Activated CD4-positive, alpha-beta T cell treated with anti-CD3 and anti-CD28 coated beads for 48 hours (primary cell): ENCODE measurements around the gene AACS.
A peak's percentile ranks its signal among the peaks of the same experiment; 100 is the strongest.

Experiments
- DNase-seq: peaks from one replicate; pipeline ENCODE4 v3.0.0-alpha.2; 2020

The AACS gene

DNA sequence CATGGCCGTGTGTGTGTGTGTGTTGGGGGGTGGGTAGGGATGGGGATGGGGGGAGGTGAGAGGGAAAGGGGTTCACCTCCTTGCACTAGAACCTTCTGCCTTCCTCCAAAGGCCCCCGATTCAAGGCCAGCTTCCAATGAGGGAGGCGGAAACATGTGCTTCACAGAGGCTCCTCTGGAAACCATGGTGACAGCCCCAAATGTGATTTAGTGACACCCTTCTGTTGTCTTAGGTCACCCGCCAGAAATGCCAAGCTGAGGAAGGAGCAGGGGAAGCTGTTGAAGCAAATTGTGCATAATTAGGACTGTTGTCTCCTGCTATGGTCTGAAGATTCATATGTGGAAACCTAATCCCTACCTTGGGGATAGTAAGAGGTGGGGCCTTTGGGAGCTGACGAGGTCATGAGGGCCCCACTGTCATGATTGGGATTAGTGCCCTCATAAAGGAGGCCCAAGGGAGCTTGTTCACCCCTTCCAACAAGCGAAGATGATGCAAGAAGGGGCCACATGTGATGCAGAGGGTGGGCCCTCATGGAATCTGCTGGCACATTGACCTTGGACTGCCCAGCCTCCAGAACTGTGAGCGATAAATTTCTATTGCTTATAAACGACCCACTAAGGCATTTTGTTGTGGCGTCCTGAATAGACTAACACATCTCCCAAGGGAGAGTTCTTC, 95.2 kb downstream of the AACS start:
- no peak for DNase-seq

DNA sequence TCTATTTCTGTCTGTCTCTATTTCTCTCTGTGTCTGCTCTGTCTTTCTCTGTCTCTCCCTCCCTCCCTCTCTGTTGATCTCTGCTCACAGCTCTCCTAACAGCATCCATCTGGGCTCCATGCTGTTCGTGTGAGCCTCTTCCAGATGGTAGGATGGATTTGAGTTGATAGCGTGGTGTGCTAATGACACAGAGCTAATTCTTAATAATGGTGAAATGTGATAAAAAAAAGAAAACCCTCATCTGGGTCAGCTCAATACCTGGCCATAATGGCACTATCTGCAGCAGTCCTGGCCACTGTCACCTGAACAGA, 96.4 kb downstream of the AACS start:
- DNase-seq: no peak

DNA sequence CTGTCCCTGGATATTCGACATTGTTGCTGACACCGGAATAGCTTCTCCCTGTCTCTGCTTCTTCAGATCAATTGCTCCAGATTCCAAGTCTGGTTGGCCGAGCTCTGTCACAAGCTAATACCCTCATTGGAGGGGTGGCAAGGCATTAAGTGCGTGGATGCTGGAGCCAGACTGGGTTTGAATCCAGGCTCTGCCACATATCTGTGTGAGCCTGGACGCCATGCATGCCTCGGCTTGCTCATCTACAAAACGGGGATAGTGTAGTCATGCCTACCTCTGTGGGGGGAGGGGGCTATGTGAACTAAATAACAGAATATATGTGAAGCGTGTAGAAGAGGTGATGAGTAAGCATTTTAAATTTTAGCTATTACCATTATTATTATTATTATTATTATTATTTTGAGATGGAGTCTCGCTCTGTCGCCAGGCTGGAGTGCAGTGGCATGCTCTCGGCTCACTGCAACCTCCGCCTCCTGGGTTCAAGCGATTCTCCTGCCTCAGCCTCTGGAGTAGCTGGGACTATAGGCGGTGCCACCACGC, 97.3 kb downstream of the AACS start:
- DNase-seq: no peak

DNA sequence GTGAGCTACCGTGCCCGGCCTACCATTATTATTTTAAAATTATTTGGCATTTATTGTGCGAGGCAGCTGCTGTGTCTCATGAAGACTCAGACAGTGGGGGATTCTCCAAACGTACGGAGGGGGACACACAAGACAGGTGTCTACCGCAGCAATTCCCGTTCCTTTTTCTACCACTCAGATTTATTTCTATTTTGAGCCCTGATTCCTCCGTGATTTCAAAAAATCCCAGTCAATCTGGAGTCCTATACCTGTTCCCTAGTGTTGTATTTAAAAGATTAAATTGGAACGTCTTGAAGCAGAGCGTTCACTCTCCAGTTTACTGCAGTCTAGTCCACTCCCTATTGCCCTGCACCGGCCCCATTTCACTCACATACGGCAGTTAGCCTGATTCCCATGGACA, 97.9 kb downstream of the AACS start:
- no peak for DNase-seq

DNA sequence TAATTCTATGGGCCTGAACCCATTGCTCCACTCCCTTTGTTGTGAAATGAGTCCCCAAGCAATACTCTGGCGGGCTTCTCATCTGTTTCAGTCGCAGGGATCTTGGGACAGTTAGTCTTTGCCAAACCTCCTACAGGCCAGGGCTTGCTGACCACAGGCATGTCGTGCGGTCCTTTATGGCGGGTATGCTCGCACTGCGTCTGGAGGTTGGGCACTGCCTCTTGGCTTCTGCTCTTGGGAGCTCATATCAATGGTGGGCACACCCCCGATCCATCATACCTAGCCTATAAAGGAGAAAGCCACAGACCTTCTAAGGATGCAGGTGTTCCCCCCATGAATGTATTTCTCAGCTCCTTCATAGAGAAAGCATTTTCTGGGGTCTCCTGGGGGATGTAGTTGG, 99.3 kb downstream of the AACS start:
- DNase-seq: no peak

DNA sequence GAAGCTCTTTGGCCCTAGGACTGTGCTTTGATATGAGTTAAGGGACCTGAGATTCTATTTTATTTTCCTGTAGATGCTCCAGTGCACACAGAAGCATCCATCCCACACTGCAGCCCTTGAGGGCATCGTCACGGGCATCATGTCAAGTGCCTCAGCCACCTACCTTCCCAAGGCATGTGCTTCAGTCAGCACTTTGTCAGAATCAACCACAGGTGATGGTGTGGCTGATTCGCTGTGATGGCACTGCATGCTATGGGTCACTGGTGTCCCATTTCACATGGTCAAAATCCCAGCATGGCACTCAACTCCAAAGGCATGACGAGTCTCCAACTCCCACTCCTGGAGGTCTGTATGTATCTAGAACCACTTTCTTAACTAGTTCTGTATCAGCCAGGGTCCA, 100.8 kb downstream of the AACS start:
- DNase-seq: no peak

DNA sequence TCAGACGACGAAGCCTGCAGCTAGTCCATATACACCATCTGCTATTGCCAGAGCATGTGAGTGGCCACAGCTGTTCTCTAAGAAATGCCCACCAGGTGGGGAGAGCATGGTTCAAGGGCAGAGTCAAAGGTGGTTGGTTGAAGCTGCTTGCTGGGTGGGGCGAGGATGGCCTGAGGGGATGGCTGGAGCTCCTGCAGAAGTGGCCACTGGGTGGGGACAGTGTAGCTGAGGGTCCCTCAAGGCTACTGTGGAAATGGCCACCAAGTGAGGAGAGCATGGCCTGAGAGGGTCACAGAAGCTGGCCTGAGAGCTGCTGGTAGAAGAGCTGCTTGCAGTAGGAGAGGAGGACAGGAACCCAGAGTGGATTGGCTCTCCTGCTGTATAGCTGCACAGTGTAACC, 102.4 kb downstream of the AACS start:
- no peak for DNase-seq

DNA sequence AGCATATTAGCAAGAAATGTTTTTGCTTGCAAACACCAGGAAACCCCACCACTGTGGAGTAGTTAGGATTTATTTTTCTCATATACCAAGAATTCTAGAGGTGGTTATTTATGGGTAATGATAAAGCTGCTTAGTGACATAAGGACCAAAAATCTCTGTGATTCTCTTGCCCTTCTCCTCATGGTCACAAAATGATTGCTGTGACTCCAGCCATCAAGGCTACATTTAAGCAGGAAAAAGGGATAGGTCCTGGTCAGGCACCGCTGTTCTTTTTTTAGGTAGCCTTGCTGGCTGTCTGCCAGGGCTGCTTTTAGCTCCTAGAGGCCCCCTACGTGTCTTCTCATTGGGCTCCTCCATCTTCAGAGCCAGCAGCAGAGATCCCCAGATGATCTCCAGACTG, 104.2 kb downstream of the AACS start:
- no peak for DNase-seq

DNA sequence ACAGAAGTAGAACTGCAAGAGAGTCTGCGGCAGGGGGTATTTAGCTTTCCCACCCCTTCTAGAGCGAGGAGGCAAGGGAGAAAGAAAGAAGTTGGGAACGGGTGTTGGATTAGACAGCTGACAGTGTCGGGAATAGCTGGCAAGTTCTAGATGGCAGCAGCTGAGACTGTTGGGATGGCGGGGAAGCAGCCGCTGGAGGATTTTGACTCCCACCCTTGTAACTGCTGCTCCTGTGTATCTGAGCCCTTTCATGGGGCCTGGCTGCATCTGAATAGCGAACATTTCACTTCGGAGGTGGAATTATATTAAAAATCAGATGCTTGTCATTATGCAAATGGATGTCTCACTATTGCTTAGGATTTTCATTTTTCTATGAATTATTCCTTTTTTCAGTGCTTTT, 104.6 kb downstream of the AACS start:
- no peak for DNase-seq

DNA sequence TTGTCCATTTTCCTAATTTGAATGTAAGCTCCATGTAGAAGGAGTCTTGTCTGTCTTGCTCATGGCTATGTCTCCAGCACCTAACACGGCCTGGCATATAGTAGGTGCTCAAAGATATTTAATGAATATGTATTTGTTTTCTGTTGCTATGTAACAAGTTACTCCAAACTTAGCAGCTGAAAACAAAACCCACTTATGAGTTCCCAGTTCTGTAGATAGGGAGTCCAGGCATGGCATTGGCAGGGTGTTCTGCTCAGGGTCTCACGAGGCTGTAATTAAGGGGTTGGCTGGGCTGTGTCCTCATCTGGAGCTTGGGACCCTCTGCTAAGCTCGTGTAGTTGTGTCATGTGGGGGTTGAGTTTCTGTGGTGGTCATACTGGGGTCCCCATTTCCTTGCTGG, 106.0 kb downstream of the AACS start:
- no peak for DNase-seq

DNA sequence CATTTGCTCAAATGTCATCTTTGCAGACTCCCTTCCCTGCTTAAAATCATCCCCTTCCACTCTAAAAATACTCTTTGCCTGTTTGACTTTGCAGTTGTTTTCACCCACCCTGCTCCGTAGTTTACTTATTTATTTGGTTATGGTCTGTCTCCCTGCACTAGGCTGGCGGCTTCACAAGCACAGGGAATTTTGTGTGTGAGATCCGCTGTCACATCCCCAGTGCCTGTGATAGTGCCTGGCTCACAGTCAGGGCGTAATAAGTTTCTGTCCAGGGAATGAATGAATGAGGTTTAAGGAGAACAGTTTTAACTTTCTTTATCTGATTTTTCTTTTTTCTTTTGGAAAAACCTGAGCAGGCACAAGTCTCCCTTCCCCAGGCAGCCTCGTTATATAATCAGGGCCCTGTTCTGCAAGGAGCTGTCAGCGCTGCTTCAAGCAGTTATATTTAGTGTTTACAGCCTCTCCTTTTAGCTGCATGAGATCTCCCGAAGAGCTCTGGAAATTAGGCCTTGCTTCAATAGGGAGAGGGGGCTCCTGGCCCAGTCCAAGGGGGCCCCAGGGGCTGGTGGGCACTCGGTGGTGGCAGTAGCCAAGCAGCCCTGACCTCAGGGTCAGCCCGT, 107.1 kb downstream of the AACS start:
- no peak for DNase-seq

DNA sequence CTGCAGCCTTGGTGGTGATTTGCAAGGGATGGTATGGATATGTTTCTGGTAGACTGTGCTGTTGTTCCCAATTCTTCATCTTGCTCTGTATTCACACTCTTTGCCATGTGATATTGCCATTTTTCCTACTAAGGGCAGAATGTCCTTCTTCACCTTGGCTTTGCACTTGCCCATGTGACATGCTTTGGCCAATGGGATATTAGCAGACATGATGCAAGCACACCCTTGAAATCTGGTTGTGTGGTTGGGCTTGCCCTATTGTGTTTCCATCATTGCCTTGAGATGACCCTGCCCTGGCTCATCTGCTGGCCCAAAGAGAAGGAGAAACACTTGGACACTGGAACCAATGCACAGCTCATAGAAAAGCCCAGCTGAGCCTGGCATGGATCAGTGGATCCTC, 110.3 kb downstream of the AACS start:
- DNase-seq: no peak

DNA sequence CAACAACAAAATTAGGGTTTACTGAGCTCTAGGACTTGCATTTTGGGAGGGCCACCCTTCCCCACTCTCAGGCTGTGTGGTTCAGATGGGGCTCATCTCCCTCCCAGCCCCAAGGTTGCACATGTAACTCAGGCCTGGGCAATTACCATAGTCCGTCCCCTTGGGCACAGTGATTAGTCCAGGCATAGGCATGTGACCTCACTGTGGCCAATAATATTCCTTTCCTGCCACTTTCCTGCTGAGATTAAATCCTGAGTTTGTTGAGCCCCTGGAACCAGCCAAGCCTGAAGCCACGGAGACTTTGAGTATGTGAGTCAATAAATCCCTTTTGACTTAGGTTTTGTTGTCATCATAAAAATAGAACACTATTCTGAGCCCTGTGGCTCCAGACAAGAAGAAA, 113.0 kb downstream of the AACS start:
- DNase-seq: no peak

DNA sequence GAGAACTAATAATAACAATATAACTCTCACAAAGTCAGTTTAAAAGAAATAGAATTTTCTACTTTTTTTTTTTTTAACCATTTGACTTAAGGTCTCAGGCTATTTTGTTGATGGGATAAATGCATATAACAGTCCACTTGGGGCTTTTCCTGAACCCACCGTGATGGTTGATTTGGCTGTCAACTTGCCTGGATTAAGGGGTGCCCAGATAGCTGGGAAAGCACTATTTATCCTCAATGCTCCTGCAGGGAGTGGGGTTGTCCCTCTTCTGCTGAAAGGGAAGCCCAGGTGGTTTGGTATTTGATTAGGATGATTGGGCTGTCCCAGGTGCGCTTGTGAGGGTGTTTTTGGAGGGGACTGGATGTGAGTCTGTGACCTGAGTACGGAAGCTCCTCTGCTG, 114.9 kb downstream of the AACS start:
- DNase-seq: no peak

DNA sequence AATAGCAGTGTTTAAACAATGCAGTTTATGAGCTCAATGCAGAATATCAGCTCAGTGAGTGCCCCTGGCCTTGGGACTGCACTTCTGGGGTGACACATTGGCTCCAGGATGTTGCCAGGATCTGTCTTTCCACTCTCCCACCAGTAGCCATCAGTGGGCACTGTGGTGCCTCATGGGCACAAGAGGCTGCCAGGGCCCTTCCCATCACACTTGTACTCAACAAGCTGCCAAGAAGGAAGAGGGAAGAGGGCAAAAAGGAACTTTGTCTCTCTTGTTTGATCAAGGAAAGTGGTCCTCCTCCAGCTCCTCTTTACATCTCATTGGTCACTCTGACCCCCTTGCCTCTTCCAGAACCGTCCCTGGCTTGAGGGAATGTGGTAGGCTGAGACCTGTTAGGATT, 115.9 kb downstream of the AACS start:
- DNase-seq: no peak

DNA sequence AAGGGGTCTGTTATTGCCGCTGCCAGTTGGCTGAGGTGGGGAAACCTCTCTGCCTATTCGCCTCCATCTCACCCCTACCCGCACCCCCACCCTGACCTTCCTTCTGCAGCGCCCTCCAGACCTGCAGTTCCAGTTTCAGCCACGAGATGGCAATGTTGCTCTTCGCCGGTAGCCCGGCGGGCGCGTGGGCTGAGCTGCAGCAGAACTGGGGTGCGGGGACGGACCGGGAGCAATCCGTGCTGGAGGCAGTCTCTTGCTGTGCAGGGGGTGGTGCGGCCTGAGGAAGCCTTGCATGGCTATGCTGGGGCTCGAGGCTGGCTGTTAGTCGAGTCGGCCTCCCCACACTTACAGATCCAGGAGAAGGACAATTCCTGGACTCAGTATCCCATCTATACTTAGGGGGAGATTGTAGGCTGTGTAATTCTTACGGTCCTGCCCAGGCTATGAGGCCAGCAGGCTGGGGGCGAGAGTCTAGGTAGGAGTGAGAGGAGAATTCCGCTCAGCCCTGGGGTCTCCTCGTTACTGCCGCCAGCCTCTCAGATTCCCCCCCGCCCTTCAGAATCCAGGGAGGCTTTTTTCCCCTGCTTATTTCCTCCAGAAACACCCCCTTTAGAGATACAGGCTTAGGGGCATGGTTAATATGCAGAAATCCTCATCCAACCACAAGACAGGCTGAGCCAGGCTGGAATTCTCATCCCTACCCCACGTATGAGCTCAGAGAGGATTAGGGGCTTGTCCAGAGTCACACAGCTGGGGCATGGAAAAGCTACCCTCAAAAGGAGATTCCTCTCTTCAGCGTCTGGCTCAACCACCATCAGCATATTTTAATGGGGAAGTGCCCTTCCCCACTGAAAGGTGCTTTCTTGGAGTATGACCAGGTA, 118.2 kb downstream of the AACS start:
- peak; percentile 88 for DNase-seq

DNA sequence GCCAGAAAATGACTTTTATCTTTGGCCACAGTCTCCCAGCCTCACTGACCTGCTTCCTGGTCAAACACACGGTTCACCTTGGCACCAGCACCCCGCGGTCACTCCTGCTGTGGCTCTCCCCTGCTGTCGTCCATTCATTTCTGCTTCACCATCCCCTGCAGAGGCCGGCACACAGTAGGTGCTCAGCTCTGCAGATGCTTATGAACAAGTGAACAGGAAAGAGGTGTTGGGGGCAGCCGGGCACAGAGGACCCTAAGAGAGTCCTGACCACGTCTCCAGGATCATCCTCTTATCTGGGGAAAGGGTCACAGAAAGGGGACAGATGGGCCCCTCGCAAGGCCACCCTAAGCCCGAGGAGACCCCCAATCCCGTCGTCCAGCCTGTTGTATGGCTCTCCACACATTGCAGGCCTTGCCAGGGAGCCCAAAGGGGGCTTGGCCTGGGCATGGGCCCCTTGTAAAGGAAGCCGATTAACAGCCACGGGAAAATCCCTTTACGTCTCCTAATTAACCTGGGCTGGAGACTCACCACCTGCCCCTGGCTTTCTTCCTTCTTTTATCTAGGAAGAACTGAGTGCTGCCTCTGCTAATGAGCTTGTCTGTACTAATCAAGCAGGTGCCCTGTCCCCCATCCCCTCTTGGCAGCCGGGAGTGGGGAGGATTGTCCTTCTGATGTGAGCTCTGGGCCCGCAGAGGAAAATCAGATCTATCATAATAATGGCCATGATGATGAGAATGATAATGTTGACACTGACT, 119.2 kb downstream of the AACS start:
- DNase-seq: no peak

DNA sequence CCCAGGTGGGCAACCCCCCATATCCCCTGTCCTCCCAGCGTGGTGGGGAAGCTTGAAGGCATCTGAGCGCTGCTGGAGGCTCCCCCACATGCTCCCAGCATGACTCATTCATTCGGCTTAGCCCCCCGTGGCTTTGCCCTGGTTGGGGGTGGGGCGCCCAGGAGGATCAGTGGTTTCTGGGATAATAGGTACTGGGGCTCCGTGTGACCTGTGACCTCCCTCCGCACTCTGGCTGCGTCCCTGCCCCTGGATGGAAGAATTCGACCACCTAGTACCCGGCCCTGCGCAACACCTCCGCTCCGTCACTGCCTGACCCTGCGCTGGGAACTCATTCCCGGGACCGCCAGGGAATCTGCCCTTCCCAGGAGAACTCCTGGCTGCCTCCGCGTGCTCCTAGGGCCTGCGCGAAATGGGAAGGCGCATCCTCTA, 120.1 kb downstream of the AACS start:
- DNase-seq: no peak

DNA sequence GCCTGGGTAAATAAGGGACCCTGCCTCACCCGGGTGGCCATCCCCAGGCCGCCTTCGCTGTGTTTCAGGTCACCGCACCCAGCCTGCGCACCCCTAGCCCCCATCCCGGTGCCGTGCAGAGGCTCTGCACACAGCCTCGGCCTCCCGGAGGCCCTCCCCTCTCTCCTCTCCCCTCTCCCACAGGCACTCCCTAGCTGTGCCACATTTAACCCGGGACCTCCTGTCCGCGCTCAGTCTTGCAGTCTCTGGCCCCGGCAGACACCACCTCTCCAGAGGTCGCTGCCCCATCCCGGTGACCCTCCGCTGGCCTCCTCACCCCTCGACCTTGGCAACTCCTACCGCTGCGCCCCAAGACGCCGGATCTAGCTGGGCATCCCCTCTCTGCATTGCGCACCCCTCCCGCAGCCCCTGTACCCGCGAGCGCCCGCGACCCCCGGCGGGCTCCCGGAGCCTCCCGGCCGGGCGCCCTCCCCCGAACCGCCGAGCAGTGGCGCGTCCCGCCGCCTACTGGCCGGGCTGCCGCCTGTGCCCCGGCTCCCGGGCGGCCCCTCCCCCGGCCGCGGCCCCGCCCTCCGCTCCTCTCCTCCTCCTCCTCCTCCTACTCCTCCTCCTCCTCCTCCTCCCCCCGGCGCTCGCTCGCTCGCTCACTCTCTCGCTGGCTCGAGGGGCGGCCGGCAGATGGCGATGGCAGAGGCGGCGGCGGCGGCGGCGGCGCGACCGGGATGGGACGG, 120.7 kb downstream of the AACS start, which contains the start of gene TMEM132B:
TMEM132B (plus strand) TSS at position 647 of the 731 bp plus-strand sequence.
- peak; percentile 57 for DNase-seq

DNA sequence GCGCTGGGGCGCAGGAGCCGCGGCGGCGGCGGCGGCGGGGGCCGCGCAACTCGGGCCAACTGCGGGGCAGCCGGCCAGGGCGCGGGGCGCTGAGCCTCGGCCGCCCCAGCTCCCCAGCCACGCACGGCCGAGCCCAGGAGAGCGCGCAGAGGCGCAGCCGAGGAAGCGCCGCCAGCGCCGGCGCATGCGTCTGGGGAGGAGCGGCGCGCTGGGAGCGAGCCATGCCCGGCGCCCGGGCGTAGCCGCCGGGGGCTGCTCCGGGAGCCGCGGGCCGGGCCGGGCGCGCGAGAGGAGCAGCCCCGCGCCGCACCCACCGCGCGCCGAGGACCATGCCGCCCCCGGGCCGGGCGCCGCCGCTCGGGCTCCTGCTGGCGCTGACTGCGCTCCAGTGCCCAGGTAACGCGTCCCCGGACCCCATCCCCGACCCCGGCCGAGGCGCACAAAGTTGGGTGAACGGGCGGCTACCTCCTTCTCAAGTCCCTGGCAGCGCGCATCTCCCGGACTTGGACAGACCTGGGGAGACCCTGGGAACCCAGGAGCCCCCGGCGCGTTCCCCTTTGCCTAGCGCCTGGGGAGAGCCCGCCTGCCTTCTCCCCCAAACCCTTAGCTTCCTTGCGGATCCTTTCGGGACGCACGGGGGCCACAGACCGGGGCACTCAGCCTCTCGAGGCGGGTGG, 121.4 kb downstream of the AACS start:
- no peak for DNase-seq

DNA sequence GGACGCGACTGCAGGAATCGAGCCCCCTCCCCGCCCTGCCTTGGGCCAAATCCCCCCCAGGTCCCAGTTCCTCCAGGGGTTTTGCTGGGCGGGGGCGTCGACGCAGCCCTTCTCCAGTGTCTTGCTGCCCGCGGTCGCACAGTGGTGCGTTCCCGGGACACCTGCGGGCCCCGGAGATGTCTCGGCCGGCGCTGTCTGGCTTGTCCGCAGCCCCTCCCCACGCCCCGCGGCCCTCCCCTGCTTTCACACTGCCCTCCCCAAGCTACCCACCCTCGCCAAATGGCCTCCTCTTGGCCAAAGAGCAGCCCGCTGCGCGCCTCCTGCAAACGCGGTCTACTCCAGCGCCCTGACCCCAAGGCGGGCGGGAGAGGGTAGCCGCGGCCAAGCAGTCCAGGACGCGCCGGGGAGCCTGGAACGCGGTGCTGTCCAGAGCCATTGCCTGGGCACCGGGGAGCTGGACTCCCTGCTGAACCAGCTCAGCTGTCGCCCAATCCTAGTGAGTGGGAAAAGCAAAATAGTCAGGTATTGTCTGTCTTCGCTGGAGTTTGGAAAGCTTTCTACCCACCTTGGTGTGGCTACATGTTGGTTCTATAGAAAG, 122.0 kb downstream of the AACS start:
- DNase-seq: no peak
